GM18517 (cell line): ENCODE data around the gene YARS1.

Experiments used
- ATAC-seq: cut with Tn5 transposase; IDR thresholded peaks from one replicate; pipeline ENCODE4 v1.9.1; 2021; ENCODE audit warnings: mild to moderate bottlenecking, moderate library complexity; ENCODE audit not compliant: unreplicated experiment

Gene YARS1

GRCh38 chr1:32766328-32766972 is 50.7 kb downstream of the YARS1 start:
- no peak for ATAC-seq

GRCh38 chr1:32765570-32766327 is 51.4 kb downstream of the YARS1 start:
- ATAC-seq, result no peak

- ATAC-seq, result no peak
Observed at GRCh38 chr1:32764826-32765569, 52.2 kb downstream of the YARS1 start.

GRCh38 chr1:32763221-32763620 is 53.9 kb downstream of the YARS1 start:
- ATAC-seq, result no peak

GRCh38 chr1:32761936-32762335 is 55.2 kb downstream of the YARS1 start:
- ATAC-seq, result no peak

- no peak for ATAC-seq
Observed at GRCh38 chr1:32761253-32761877, 55.8 kb downstream of the YARS1 start.

GRCh38 chr1:32759997-32760623 is 57.0 kb downstream of the YARS1 start:
- no peak for ATAC-seq

- no peak for ATAC-seq
Observed at GRCh38 chr1:32759521-32759981, 57.6 kb downstream of the YARS1 start.

GRCh38 chr1:32758795-32759430 is 58.2 kb downstream of the YARS1 start:
- ATAC-seq, result no peak

- ATAC-seq, result no peak
Observed at GRCh38 chr1:32758177-32758794, 58.9 kb downstream of the YARS1 start.

- ATAC-seq, result no peak
Observed at GRCh38 chr1:32757213-32757895, 59.8 kb downstream of the YARS1 start.

- ATAC-seq, result no peak
Observed at GRCh38 chr1:32755810-32756159, 61.4 kb downstream of the YARS1 start.

GRCh38 chr1:32755098-32755809 is 61.9 kb downstream of the YARS1 start:
- ATAC-seq, result no peak

- ATAC-seq, result no peak
Observed at GRCh38 chr1:32754317-32755097, 62.7 kb downstream of the YARS1 start.

GRCh38 chr1:32753532-32754316 is 63.4 kb downstream of the YARS1 start:
- no peak for ATAC-seq

GRCh38 chr1:32749771-32750170 is 67.4 kb downstream of the YARS1 start:
- ATAC-seq, result no peak

- ATAC-seq, result no peak
Observed at GRCh38 chr1:32749332-32749731, 67.8 kb downstream of the YARS1 start.
